Measurements from ENCODE around the gene NALF2.
A peak's percentile ranks its signal among the peaks of the same experiment; 100 is the strongest.

NALF2 gene

GRCh38 chrX:69539437-69539836 lies 35.3 kb downstream of the NALF2 start:
- no peaks in the 10 kb centered on the region for H3K36me3 ChIP-seq
- H4K20me1 ChIP-seq: peaks cover 0 to 6% (median 0%) of the 10 kb centered on the region in 11 experiments; a peak in 1 of 22 replicates
- H3K9ac ChIP-seq: 0 out of 22 replicates have a peak overlapping the region, but pooled peaks of 1 of the 11 experiments have one; percentile 11
- H3K27ac ChIP-seq: peak overlapping the region in 1 of 11 experiments; percentile 14; a peak in 2 of 22 replicates
- H3K4me1 ChIP-seq: peaks cover 20 to 23% (median 22%) of the 10 kb centered on the region in 10 experiments
- H3K9me3 ChIP-seq (replicated peaks in 1 of 11): peaks cover 0 to 10% (median 4%) of the 10 kb centered on the region in 11 experiments; a peak in 16 of 22 replicates
- H3K4me2 ChIP-seq: peak overlapping the region; percentile 62 to 82 (median 70)
- no peak overlapping the region for H3K4me3 ChIP-seq
- TF ChIP-seq Cebpa-rat (IDR thresholded peaks at IDR 0.05): no peak
- H3K27me3 ChIP-seq: peaks cover 12 to 84% (median 68%) of the 10 kb centered on the region in 11 experiments; a peak in 21 of 22 replicates

GRCh38 chrX:69541956-69542355 lies 37.8 kb downstream of the NALF2 start:
- Histone ChIP-seq H3K4me1 (peaks cover 20 to 23% (median 22%) of the 10 kb centered on the region in 10 experiments), H3K4me3 (no peak overlapping the region), H3K9ac (no peak overlapping the region), H3K36me3 (no peaks in the 10 kb centered on the region), H3K27ac (no peak overlapping the region), H3K27me3 (peaks cover 12 to 80% (median 61%) of the 10 kb centered on the region in 11 experiments; a peak in 21 of 22 replicates), H4K20me1 (no peaks in the 10 kb centered on the region), H3K4me2 (no peak overlapping the region), H3K9me3 (replicated peaks in 1 of 11) (peaks cover 14 to 25% (median 18%) of the 10 kb centered on the region in 11 experiments)
- TF ChIP-seq Cebpa-rat (IDR thresholded peaks at IDR 0.05): no peak

GRCh38 chrX:69543572-69543971 lies 39.4 kb downstream of the NALF2 start:
- TF ChIP-seq Cebpa-rat (IDR thresholded peaks at IDR 0.05): no peak
- Histone ChIP-seq H3K4me2 (no peak overlapping the region), H3K9me3 (replicated peaks in 1 of 11) (peaks cover 27 to 41% (median 32%) of the 10 kb centered on the region in 11 experiments), H3K4me1 (peaks cover 18 to 20% (median 19%) of the 10 kb centered on the region in 10 experiments), H3K27me3 (peaks cover 12 to 79% (median 54%) of the 10 kb centered on the region in 11 experiments; a peak in 19 of 22 replicates), H3K27ac (no peak overlapping the region), H3K9ac (no peak overlapping the region), H3K36me3 (no peaks in the 10 kb centered on the region), H4K20me1 (no peaks in the 10 kb centered on the region), H3K4me3 (no peak overlapping the region)

GRCh38 chrX:69546417-69546816 lies 42.3 kb downstream of the NALF2 start:
- Histone ChIP-seq H4K20me1 (no peaks in the 10 kb centered on the region), H3K9me3 (replicated peaks in 1 of 11) (peaks cover 27 to 43% (median 33%) of the 10 kb centered on the region in 11 experiments), H3K4me3 (no peak overlapping the region), H3K36me3 (no peaks in the 10 kb centered on the region), H3K4me2 (no peak overlapping the region), H3K27me3 (peaks cover 25 to 95% (median 70%) of the 10 kb centered on the region in 11 experiments; a peak in 21 of 22 replicates), H3K4me1 (no peaks in the 10 kb centered on the region), H3K27ac (no peak overlapping the region), H3K9ac (no peak overlapping the region)
- no peak for TF ChIP-seq Cebpa-rat (IDR thresholded peaks at IDR 0.05)

- Histone ChIP-seq H3K27ac (no peak overlapping the region), H3K9me3 (replicated peaks in 1 of 11) (peaks cover 27 to 43% (median 33%) of the 10 kb centered on the region in 11 experiments), H3K4me1 (no peaks in the 10 kb centered on the region), H3K4me3 (no peak overlapping the region; a peak in 1 of 20 replicates), H3K27me3 (peaks cover 30 to 95% (median 70%) of the 10 kb centered on the region in 11 experiments), H3K36me3 (no peaks in the 10 kb centered on the region), H3K4me2 (no peak overlapping the region), H3K9ac (no peak overlapping the region), H4K20me1 (no peaks in the 10 kb centered on the region; a peak in 1 of 22 replicates)
- no peak for TF ChIP-seq Cebpa-rat (IDR thresholded peaks at IDR 0.05)
These were observed 42.9 kb downstream of the NALF2 start for GRCh38 chrX:69546978-69547377.

- no peak for TF ChIP-seq Cebpa-rat (IDR thresholded peaks at IDR 0.05)
These were observed 47.4 kb downstream of the NALF2 start for GRCh38 chrX:69551421-69552009.

GRCh38 chrX:69552512-69552911 lies 48.4 kb downstream of the NALF2 start:
- H3K9ac ChIP-seq: no peak overlapping the region
- no peak overlapping the region for H3K27ac ChIP-seq
- no peak overlapping the region for H3K4me2 ChIP-seq
- no peaks in the 10 kb centered on the region for H3K36me3 ChIP-seq
- H3K4me3 ChIP-seq: no peak overlapping the region
- peaks cover 5 to 15% (median 10%) of the 10 kb centered on the region in 11 experiments for H3K9me3 ChIP-seq (replicated peaks in 1 of 11)
- peaks cover 0 to 6% (median 0%) of the 10 kb centered on the region in 11 experiments; a peak in 3 of 22 replicates for H4K20me1 ChIP-seq
- TF ChIP-seq Cebpa-rat (IDR thresholded peaks at IDR 0.05): no peak
- H3K4me1 ChIP-seq: no peaks in the 10 kb centered on the region
- H3K27me3 ChIP-seq: peaks cover 65 to 100% (median 88%) of the 10 kb centered on the region in 11 experiments

More at GRCh38 chrX:69551421-69552009, 47.4 kb downstream of the NALF2 start:
- H3K9ac ChIP-seq: no peak overlapping the region
- H3K36me3 ChIP-seq: no peaks in the 10 kb centered on the region
- H3K27ac ChIP-seq: no peak overlapping the region
- peaks cover 57 to 96% (median 81%) of the 10 kb centered on the region in 11 experiments for H3K27me3 ChIP-seq
- H3K4me1 ChIP-seq: no peaks in the 10 kb centered on the region
- H3K9me3 ChIP-seq (replicated peaks in 1 of 11): peaks cover 15 to 25% (median 20%) of the 10 kb centered on the region in 11 experiments
- H3K4me2 ChIP-seq: no peak overlapping the region
- H4K20me1 ChIP-seq: peaks cover 0 to 6% (median 0%) of the 10 kb centered on the region in 11 experiments; a peak in 2 of 22 replicates
- no peak overlapping the region for H3K4me3 ChIP-seq
